GM06990 (cell line): Measurements from ENCODE around the gene RSRC1.
"Not testable (repeated sequence)": the region's sequence is repeated elsewhere in the genome, so short reads cannot be mapped to it uniquely, and the experiment has no call there.

ENCODE experiments used
- DNase-seq: peaks from one replicate; pipeline ENCODE4 v3.0.0-alpha.2; 2011; ENCODE audit not compliant: insufficient read length; ENCODE audit errors: extremely low read depth
- H3K27me3 ChIP-seq: replicated peaks from 2 replicates; pipeline ENCODE4 v1.6.0; 2011; ENCODE audit warnings: low read length; ENCODE audit not compliant: control insufficient read depth, insufficient read depth
- H3K36me3 ChIP-seq: 2 replicates; pipeline ENCODE4 v1.5.1; 2011; ENCODE audit warnings: low read length; ENCODE audit not compliant: control insufficient read depth, insufficient read depth
- H3K4me3 ChIP-seq: replicated peaks from 2 replicates; pipeline ENCODE4 v1.5.1; 2011; ENCODE audit warnings: low read depth, mild to moderate bottlenecking, control low read depth, low read length
- CTCF ChIP-seq: IDR thresholded peaks from 2 replicates; pipeline ENCODE4 v1.5.1; 2011; ENCODE audit warnings: low read length, control low read depth, mild to moderate bottlenecking, inconsistent platforms; ENCODE audit not compliant: insufficient read depth, poor library complexity, severe bottlenecking

RSRC1 gene

GRCh38 chr3:158535918-158536317 is 426.0 kb downstream of the RSRC1 start:
- H3K4me3 ChIP-seq = no peak overlapping the region
- no peaks in the 10 kb centered on the region for H3K36me3 ChIP-seq
- H3K27me3 ChIP-seq = no peaks in the 10 kb centered on the region
- no peak for DNase-seq
- no peak for TF ChIP-seq CTCF

GRCh38 chr3:158539414-158540014 is 429.6 kb downstream of the RSRC1 start:
- Histone ChIP-seq H3K27me3 (no peaks in the 10 kb centered on the region), H3K4me3 (no peak overlapping the region), H3K36me3 (no peaks in the 10 kb centered on the region)
- peak; percentile 57 for TF ChIP-seq CTCF
- DNase-seq = peak; percentile 10

GRCh38 chr3:158540066-158540465 is 430.2 kb downstream of the RSRC1 start:
- Histone ChIP-seq H3K36me3 (no peaks in the 10 kb centered on the region), H3K27me3 (no peaks in the 10 kb centered on the region)

GRCh38 chr3:158548691-158549090 is 438.8 kb downstream of the RSRC1 start:
- no peaks in the 10 kb centered on the region for H3K36me3 ChIP-seq
- DNase-seq = no peak
- no peak for TF ChIP-seq CTCF
- H3K27me3 ChIP-seq = no peaks in the 10 kb centered on the region
- H3K4me3 ChIP-seq = no peak overlapping the region

More at GRCh38 chr3:158540066-158540465, 430.2 kb downstream of the RSRC1 start:
- no peak overlapping the region for H3K4me3 ChIP-seq
- DNase-seq = no peak
- no peak for TF ChIP-seq CTCF

GRCh38 chr3:158549938-158550337 is 440.0 kb downstream of the RSRC1 start:
- DNase-seq, H3K4me3 ChIP-seq, H3K27me3 ChIP-seq, H3K36me3 ChIP-seq: not testable (repeated sequence)

- no peaks in the 10 kb centered on the region for H3K36me3 ChIP-seq
- no peak for TF ChIP-seq CTCF
- no peaks in the 10 kb centered on the region for H3K27me3 ChIP-seq
- no peak for DNase-seq
- no peak overlapping the region for H3K4me3 ChIP-seq
Measured at GRCh38 chr3:158552124-158552523, 442.2 kb downstream of the RSRC1 start.
